GM18907 (cell line): Measurements from ENCODE around the gene ATXN1.

Source experiments
- ATAC-seq: cut with Tn5 transposase; IDR thresholded peaks from one replicate; pipeline ENCODE4 v1.9.1; 2021; ENCODE audit warnings: mild to moderate bottlenecking, moderate library complexity; ENCODE audit not compliant: unreplicated experiment

ATXN1 gene

GRCh38 chr6:16488813-16489212, 272.4 kb downstream of the ATXN1 start:
- ATAC-seq = no peak

- no peak for ATAC-seq
Measured at GRCh38 chr6:16487996-16488674, 273.1 kb downstream of the ATXN1 start.

- ATAC-seq = no peak
Measured at GRCh38 chr6:16486661-16487060, 274.6 kb downstream of the ATXN1 start.

- no peak for ATAC-seq
Measured at GRCh38 chr6:16483315-16483875, 277.9 kb downstream of the ATXN1 start.

DNA sequence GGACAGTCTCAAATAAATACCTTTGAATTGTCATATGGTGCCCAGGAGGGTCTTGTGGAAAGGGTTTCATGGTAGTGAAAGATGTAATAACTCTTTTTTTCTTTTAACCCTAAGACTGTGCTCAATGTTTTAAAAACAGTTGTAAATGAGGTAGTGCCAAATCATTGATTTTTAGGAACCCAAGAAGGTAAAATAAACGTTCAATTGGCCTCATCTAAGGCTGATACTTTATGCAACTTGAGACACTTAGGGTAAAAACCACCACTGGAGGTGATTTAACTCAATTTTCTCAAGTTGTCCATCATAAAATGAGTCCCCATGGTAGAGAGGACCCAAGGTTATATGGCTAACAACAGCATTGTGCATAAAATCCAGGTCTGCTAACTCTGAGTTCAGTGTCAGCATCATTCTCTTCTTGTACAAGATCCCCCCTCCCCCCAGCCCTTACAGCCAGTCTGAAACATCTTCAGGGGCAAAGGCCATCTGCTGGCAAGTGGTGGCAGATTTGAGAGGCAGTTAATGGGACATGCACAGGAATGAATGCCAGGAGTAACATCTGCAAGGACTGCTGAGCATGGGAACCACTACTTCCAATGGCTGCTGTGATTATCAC, 278.5 kb downstream of the ATXN1 start:
- no peak for ATAC-seq

DNA sequence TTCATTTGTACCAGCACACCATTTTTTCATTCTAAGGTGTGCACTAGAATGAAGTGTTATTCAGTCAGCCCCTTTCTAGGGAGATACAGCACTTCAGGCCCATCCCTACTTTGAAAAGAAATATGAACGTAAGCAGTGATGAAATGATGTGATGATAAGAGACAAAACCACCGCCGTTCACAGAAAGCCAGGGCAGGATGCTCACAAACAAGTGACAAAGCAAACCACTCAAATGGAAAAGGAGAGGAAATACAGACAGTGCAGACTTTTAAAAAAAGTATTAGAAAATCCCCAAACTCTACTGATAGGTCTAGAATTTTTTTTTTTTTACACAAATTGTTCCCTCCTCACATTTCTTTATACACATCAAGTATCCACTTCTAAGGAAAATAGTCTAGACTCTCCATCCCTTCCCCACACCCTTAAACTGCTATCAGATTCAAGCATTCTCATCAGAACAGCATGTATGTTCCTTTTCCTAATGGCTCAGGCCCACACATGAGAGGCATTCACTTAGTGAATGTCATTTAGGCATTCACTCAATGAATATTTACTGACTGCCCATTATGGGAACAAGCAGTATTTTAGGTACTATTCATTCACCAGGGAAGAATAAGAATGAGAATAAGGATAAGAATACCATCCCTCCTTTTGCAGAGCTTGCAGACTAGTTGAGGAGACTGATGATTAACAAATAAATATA, 279.4 kb downstream of the ATXN1 start:
- ATAC-seq = no peak

GRCh38 chr6:16480763-16481560, 280.3 kb downstream of the ATXN1 start:
- ATAC-seq = no peak

GRCh38 chr6:16477367-16478149, 283.7 kb downstream of the ATXN1 start:
- ATAC-seq = no peak

- no peak for ATAC-seq
Measured at GRCh38 chr6:16476861-16477260, 284.4 kb downstream of the ATXN1 start.

DNA sequence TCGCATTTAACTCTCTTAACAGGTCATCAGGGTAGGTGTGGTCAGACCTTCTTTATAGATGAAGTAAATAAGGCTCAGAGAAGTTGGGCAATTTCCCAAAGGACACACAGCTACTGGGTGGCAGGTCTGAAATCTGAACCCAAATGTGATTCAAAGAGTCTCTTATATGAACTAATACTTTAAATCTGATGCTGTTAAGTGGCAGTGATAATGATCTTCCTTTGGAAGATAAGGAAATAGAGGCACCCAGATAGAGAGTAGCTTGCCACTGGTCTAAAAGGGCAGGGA, 285.8 kb downstream of the ATXN1 start:
- ATAC-seq = no peak

- ATAC-seq = peak; percentile 30
Measured at GRCh38 chr6:16474772-16475493, 286.3 kb downstream of the ATXN1 start.

DNA sequence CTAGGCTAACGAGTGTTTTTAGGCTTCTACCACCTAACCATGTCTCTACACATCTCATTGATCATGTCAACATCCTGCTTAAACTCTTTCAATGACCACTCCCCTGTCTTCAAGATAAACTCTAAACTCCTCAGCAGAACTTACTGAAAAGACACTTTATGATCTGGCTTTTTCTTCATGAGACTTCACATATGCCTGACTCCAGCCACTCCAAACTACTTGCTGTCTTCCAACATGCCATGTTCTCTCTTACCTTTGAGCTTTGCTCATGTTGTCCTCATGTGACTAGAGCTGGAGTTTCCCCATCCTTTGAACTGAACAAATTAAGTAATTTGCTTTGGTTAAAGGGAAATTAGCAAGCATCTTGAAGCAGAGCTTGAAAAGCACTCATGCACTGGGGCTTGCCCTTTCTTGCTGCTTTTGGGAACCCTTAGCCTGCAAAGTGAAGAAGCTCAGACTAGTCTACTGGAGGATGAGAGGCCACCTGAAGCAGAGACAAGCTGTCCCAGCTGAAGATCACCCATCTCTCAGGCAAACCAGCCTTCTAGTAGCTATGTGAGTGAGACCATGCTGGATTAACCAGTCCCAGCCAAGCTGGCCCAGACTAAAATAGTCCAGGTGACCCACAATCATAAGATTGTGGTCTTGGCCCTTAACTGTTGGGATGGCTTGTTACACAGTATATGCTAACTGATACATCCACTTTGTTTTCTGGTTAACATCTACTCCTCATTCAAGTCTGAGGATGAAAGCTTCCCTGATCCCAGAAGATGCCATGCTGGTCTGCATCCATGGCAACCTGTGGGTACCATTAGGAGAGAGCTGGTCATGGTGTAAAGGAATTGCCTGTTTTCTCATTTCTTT, 287.1 kb downstream of the ATXN1 start:
- ATAC-seq = no peak

DNA sequence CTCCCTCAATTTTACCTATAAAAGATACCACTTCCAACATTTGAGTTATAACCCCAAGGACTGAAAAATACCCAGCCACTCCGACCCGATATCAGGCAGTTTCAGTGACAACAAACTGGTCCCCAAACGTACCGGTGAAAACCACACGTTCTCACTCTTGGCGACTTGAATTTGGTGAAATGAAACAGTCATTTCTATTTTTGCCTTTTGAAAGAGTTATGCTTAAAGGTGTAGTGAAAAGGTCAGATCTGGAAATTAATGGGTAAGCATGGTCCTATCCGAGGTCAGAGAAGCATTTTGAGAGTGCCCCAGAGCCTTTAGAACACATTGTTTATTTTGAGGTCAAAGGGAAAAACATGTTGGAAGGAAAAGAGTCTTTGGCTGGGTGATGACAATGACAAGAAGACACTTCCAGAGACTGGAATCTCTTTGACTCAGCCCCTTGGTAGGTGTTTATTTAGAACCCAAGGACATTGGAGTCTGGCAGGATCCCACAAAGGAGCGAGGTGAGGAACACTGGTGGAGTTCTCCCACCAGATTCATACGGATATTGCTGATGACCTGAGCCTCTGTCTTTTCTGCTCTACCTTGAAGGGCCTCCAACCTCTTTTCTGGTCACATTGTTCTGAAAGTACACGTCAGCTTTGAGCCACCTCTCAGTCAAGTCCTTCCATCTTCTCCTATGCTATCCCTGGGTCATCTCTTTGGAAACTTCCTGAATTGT, 287.9 kb downstream of the ATXN1 start:
- peak; percentile 44 for ATAC-seq

GRCh38 chr6:16472349-16473069, 288.8 kb downstream of the ATXN1 start:
- no peak for ATAC-seq

DNA sequence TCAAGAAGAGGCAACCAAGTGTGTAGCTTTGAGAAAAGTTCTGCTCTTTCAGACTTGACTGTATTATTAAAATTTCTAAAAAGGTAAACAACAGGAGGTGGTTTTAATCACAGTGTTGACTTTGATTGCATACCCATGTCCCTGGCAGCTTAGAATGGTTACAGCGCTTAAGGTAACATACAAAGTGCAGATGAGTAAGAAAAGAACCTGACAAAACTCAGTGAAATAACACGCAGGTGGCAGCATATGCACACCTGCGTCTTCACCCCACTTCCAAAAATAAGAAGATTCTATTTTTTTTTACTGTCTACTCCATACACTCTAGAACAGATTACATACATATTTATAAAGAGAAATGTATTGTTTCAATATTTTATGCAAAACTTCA, 289.4 kb downstream of the ATXN1 start:
- ATAC-seq = no peak

GRCh38 chr6:16471222-16471909, 289.9 kb downstream of the ATXN1 start:
- ATAC-seq = peak; percentile 50
